Endothelial cell of hepatic sinusoid (primary cell): ENCODE measurements around the gene GALNT5.
"Not testable (repeated sequence)": the region's sequence is repeated elsewhere in the genome, so short reads cannot be mapped to it uniquely, and the experiment has no call there.

ENCODE experiments used
- in situ Hi-C: cut with HindIII; loops from 2 replicates; pipeline ENCODE4 v1.10.0; 2017; ENCODE audit warnings: low sequenced_read_pairs

The GALNT5 gene, protein sequence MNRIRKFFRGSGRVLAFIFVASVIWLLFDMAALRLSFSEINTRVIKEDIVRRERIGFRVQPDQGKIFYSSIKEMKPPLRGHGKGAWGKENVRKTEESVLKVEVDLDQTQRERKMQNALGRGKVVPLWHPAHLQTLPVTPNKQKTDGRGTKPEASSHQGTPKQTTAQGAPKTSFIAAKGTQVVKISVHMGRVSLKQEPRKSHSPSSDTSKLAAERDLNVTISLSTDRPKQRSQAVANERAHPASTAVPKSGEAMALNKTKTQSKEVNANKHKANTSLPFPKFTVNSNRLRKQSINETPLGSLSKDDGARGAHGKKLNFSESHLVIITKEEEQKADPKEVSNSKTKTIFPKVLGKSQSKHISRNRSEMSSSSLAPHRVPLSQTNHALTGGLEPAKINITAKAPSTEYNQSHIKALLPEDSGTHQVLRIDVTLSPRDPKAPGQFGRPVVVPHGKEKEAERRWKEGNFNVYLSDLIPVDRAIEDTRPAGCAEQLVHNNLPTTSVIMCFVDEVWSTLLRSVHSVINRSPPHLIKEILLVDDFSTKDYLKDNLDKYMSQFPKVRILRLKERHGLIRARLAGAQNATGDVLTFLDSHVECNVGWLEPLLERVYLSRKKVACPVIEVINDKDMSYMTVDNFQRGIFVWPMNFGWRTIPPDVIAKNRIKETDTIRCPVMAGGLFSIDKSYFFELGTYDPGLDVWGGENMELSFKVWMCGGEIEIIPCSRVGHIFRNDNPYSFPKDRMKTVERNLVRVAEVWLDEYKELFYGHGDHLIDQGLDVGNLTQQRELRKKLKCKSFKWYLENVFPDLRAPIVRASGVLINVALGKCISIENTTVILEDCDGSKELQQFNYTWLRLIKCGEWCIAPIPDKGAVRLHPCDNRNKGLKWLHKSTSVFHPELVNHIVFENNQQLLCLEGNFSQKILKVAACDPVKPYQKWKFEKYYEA

DNA sequence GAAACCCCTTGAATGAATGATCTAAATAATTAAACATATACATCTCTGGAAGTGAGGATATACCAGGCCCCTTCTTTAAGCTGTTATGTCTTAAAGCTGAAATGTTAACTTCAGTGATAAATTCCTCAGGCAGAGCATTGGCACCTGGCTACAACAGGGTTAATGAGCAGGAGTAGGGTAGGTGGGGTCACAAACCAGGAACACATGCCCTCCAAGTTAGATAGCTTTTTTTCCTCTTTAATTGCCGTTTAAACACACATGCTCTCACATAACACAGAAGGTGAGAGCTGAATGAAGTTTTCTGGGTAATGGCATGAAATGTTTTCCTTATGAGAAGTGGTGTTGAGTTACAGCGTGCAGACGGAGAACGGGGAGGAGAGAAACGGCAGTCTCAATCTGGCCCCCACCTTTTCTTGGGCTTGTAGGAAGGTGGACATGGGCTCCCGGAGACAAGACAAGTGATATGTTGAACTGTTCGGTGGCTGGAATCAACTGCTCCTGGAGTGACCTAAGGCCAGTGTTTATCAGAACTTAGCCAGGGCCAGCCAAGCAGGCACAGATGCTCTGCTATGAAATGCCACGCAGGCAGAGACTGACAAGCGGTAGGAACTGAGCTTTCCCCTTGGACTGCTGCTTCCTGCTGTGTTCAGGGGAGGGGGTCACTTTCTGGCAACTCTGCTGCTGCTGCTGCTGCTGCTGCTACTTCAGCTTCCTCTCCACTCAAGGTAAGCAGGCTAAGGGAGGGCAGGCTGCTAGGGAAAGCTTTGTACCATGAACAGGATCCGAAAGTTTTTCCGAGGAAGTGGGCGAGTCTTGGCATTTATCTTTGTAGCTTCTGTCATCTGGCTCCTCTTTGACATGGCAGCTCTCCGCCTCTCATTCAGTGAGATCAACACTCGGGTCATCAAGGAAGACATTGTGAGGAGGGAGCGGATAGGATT, at the start of gene GALNT5:
TSS of gene GALNT5 (plus strand) at position 394 of the 941 bp plus-strand sequence. CDS start at position 772, 378 bp downstream.
- in situ Hi-C loops, result no loop called here

DNA sequence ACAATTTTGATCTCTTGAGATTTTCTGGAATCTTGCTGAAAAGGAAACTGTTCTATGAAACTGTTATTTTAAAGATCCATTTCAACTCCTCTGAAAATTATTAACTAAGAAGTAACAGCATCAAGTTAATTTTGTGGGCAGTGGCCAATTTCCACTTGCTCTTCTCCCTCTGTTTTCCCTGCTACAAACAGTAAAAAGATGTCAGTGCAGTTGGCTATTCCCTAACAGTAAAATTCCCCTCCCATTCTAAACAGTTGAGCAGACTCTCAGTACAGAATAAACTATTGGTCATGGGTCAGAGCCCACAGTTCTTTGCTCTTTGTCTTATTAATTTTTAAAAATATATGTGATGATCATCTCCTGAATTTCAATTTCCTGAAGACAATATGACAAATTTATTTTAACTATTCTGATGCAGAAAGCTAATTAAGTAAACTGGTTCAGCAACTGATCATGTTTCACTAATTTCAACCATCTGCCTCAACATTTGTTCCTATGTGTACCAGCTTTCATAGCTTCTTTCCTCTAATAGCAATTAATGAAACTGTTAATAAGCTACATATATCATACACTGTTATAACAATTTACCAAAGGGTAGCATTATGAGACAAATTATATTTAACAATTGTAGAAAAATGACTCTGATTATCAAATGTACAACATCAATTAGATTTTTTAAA, 41.1 kb upstream of the GALNT5 start:
- in situ Hi-C loops, result no loop called here

DNA sequence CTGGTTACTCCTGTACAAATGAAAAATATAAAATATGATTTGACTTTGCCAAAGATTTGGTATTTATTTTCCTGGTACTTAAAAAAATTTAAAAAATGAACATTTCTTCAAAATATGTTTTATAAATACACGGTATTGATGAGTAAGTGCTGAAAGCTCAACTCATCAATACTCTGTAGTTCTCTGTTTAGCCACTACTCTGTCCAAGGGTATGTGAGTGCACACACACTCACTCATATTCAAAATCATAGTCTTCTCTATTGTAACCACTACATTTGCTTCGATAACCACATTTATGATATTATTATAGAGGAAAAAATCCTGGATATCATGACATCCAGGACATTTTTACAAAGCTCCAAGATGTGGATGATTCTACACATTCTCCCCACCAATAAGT, 40.1 kb upstream of the GALNT5 start:
- in situ Hi-C loops, result no loop called here

DNA sequence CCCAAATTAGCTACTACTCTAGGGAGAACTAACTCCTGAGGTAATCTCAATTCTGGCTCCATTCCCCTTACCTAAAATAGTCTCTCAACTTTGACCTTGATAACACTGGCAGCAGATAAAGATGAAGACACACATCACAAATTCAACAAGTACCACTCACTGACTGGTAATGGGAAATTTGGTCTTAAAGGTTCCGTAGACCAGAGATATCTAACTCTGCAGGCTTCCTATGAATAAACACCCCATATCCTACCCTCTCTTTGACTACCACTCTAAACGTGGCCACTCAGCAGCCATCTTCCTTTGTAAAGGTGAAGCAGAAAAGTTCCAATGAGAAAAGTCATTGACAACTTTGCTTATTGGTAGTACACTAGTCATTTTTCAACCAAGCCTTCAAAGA, 38.6 kb upstream of the GALNT5 start:
- in situ Hi-C loops, result no loop called here

DNA sequence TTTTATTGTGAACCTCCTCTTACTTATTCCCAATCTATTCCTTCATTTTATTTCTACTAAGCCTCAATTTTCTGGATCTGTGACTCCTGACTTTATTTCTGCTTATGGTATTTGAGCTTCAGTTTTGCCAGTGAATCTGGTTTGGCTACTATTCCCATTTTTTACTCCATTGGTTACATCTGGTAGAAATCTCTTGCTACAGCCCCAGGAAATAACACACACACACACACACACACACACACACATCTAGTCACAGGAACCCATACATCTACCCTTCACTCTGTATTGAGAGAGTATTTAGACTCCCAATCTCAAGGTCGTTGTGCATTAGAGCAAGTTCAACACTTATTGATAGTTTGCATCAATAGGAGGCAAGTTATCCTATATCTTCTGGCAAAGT, 37.0 kb upstream of the GALNT5 start:
- in situ Hi-C loops, result no loop called here

DNA sequence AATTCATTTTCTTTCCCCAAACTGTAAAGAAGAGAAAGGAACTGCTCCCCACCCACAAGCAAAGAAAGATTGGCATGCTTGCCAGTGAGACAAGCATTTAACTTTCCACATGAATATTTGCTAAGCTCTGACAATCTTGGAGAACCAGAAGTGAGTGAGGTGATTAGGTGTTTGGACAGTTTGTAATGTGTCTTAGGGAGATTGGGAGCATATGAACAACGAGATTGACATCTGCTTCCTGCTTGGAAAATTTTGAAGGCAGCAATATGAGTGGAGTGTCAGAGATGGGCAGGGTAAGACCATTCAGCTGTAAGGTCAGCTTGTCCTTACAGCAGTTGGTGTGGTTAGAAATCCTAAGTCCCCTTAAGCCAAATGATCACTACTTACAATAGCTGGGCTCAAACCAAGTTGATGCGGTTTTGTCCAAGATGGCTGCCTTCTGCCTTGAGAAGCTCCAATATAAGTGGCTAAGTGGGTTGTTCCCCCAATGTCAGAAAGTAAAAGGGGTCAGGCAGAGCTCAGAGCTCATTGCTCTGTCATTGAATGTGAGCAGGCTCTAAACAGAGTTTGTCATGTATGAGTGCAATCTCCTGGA, 36.0 kb upstream of the GALNT5 start:
- in situ Hi-C loops, result no loop called here

DNA sequence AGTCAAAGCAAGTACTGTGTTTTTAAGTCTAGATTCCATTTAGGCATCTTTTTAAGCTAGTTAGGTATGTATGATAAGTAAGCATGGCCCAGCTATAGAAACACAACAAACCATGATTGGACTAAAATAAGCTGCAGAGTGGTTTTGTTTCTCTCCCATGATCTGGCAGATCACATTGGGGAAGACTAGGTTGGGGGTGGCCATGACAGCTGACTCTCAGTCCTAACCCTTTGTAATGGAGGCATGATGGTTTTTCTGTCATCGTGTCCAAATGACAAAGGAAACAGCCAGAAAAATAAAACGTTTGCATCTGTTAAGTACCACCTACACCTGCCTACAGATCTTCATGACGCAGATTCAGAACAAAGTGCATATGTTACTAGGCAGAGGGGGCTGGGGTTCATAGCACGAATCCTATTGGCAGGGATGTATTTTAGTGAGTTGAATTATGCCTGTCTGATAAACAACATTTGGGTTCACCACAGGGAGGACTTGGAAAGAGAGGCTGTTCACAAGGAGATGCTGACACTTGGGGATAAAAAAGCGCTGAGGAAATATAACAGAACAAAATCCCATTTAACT, 33.8 kb upstream of the GALNT5 start:
- in situ Hi-C loops, result no loop called here

DNA sequence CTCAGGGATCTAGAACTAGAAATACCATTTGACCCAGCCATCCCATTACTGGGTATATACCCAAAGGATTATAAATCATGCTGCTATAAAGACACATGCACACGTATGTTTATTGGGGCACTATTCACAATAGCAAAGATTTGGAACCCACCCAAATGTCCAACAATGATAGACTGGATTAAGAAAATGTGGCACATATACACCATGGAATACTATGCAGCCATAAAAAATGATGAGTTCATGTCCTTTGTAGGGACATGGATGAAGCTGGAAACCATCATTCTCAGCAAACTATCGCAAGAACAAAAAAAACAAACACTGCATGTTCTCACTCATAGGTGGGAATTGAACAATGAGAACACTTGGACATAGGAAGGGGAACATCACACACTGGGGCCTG, 33.1 kb upstream of the GALNT5 start:
- in situ Hi-C loops, result not testable (repeated sequence)

DNA sequence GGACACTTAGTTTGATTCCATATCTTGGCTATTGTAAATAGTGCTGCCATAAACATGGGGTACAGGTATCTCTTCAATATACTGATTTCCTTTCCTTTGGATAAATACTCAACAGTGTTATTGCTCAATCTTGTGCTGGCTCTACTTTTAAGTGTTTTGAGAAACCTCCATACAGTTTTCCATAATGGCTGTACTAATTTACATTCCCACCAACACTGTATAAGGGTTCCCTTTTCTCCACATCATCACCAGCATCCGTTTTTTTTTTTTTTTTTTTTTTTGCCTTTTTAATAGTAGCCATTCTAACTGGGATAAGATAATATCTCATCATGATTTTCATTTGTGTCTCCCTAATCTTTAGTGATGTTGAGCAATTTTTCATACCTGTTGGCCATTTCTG, 29.9 kb upstream of the GALNT5 start:
- in situ Hi-C loops, result no loop called here

DNA sequence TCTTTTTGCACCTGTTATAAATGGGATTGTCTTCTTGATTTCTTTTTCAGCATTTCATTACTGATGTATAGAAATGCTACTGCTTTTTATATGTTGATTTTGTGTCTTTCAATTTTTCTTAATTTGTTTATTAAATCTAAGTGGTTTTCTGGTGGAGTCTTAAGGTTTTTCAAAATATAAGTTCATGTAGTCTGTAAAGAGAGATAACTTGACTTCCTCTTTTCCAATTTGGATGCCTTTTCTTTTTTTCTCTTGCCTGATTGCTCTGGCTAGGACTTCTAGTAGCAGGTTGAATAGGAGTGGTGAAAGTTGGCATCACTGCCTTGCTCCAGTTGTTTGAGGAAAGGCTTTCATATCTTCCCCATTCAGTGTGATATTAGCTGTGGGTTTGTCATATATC, 28.6 kb upstream of the GALNT5 start:
- in situ Hi-C loops, result no loop called here

DNA sequence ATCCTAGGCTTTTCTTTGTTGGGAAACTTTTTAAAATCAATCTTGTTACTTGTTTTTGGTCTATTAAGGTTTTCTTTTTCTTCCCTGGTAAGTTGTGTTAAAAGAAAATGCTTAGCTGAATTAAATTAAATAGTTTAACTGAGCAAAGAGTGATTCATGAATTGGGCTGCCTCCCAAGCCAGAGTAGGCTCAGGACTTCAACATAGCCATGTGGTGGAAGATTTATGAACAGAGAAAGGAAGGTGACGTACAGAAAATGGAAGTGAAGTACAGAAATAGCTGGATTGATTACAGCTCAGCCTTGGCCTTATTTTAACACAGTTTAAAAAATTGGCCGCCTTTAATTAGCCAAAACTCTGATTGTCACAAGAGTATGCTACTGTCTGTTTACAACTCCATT, 27.9 kb upstream of the GALNT5 start:
- in situ Hi-C loops, result no loop called here

DNA sequence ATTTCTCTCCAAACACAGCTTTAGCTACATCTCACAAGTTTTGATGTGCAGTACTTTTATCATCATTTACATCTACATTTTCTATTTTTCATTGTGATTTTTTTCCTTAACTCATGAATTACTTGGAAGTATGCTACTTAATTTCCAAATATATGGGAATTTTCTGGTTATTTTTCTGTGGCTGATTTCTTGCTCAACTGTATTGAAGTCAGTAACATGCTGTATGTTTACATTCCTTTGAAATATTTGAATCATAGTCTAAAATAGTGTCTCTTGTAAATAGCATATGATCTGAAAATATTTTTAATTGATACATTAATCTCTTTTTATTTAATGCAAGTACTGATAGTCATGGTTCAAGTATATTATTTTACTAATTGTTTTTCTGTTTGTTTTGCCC, 26.0 kb upstream of the GALNT5 start:
- in situ Hi-C loops, result no loop called here

DNA sequence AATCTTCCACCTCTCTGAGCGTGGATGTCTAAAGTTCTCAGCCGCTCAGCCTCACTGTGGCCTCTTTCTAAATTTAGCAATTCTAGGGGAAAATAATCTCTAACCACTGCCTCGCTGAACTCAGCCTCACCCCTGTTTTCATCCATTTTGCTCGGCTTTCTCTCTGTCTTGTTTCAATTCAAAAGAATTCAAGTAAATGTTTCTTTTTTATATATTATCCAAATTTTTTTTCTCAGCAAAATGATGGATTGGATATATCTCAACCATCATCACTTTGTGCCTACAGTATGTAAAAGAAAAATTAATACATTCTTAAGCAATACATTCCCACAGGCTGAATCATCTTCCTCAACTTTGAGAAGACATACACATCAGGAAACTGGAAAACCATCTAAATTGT, 24.0 kb upstream of the GALNT5 start:
- in situ Hi-C loops, result no loop called here

DNA sequence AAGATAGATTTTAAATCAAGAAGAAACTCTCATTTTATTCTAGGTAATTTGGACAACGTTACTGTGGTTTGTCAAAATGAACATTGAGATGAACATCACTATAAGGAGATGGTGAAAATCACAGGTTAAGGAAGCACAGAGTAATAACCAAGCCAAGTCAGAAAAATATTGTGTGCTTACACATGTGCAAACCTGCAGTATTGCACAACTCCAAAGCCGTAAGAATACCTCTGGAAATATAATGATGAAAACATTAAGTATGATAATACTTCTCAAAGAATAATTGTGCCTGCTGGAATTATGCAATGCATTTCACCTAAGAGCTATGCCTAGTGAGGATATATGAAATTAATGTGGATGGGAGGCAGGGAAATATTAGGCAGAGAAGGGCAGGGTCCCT, 21.1 kb upstream of the GALNT5 start:
- in situ Hi-C loops, result no loop called here

DNA sequence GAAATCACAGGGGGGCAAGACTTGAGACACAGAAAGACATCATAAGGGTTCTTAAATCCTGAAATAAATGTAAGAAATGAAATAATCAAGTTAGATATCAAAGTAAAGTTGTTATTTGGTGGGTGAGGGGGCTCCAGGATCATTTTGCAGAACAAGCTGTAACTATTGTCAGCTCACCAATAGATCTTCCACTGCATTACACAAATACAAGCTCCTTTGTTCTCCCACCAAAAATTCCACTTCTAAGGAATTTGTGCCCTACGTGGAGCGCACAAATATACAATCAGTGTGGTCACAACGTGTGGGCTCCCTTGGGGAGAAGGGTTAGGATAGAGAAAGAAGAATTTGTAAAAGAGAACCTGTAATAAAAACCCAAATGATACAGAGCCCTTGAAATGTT, 19.2 kb upstream of the GALNT5 start:
- in situ Hi-C loops, result no loop called here

DNA sequence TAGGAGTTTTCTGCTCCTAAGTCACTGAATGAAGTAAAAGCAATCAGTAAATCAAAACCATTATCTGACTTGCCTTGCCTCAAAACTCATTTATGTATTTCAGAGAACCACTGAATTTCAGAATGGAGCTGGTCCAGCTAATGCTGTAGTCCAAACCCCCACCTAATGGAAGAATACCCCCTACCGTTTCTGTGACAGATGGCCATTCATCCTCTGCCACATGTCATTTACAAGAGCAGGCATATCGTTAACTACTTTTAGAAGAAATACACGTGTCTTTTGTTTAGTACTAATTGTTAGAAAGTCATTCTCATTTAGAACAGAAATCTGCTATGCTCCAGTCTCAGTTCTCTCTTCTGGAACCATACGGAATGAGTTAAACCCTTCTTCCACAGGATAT, 12.8 kb upstream of the GALNT5 start:
- in situ Hi-C loops, result no loop called here

DNA sequence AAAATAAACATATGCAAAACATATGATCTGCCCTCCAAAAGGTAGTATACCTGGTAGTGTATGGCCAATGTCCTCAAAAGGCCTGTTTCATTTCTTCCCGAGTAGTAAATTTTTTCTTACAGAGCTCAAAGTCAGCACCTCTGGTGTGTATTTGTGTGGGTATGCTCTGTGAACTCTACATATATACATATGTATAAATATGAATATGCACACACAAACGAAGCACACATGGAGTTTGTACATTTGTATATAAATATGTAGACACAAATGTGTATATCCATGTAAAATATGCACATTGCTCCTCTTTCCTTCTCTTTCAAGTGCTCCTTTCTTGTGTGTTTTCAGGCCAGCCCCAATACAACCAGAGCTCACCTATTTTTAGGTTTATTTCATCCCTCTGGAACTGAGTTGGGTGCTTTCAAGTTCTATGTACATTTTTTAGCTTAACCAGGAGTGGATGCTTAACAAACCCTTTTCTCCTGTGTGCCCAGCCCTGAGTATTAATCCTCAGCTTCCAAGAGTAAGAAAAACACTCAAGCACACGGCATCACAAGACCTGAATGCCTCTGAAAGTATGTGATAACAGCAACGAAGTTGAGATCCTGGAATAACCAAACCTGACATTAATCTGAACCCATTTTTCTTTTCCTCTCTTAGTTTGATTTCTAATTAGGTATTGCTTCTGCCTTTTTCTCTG, 12.2 kb upstream of the GALNT5 start:
- in situ Hi-C loops, result no loop called here

DNA sequence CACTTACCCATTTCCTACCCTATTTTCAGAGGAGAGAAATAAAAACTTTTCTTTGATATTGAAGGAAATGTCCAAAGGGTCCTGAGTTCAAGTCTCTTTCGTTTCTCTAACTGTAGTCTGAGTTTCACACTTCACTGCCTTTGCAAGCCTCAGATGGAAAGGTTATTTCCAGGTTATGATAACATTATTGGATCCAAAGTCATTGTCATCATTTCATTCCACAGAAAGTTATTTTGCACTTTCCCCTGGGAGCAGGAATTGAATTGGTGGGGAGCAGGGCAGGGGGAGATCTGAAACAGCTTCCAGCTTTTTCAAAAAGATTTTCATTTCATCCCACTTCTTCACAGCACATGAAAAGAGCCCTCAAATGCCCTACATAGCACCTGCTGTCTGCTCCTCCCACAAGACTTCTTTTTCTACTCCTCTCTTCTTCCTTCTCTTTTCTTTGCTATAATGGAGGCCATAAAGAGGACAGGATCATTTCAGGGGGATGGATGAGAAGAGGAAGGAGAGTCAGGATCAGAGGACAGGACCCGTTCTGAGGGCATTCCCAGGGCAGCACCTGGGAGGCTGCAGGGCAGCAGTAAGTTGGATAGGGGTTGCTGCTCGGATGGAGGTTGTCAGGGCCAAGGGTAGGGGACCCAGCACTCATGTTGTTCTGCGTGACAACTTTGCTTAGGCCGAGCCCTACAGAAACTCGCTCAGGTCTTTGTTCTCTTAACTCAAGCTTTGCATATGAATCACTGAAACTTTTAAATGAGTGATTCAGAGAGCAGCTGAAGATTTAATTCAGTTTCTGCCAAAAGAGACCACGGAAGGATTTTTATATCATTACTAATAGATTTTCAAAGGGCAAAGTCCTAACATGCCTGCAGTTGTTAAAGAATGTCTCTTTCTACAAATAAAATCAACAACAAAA, 11.4 kb upstream of the GALNT5 start:
- in situ Hi-C loops, result no loop called here
